GM19324 (cell line): ENCODE results near the gene NFIL3.
"Not testable (repeated sequence)": the region's sequence is repeated elsewhere in the genome, so short reads cannot be mapped to it uniquely, and the experiment has no call there.

Experiments used
- ATAC-seq: cut with Tn5 transposase; IDR thresholded peaks from one replicate; pipeline ENCODE4 v1.9.1; 2021; ENCODE audit warnings: mild to moderate bottlenecking, moderate library complexity; ENCODE audit not compliant: unreplicated experiment, low FRiP score

The NFIL3 gene, protein sequence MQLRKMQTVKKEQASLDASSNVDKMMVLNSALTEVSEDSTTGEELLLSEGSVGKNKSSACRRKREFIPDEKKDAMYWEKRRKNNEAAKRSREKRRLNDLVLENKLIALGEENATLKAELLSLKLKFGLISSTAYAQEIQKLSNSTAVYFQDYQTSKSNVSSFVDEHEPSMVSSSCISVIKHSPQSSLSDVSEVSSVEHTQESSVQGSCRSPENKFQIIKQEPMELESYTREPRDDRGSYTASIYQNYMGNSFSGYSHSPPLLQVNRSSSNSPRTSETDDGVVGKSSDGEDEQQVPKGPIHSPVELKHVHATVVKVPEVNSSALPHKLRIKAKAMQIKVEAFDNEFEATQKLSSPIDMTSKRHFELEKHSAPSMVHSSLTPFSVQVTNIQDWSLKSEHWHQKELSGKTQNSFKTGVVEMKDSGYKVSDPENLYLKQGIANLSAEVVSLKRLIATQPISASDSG

DNA sequence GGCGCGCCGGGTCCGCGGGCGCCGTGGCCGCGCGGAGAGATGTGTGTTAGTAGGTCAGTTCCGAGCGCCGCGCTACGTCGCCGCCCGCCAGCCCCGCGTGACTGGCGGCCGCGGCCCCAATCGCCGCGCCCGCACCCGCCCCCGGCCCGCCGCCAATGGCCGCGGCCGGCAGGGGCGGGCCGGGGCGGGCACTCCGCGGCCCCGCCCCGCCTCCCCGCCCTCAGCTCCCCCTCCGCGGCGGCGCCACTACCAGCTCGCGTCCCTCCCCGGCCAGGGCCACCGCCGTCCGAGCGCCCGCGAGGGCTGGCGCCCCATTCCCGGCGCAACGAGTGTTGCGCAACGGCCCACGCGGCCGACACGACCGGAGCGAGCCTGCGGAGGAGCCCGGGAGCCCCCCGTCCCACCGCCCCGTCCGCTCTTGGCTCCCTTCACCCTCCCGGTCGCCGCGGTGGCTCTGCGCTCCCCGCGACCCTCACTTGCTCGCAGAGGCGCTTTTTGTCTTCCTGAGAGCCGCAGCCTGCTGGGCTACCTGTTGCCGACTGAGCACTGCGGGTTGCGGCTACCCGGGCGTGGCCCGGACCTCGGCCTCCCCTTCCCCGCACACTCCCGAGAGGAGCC is at the start of gene NFIL3:
Gene NFIL3 (minus strand): TSS at position 48 of the 618 bp plus-strand sequence. CDS start 13,098 bp downstream, outside the sequence.
- ATAC-seq: peak; percentile 85

DNA sequence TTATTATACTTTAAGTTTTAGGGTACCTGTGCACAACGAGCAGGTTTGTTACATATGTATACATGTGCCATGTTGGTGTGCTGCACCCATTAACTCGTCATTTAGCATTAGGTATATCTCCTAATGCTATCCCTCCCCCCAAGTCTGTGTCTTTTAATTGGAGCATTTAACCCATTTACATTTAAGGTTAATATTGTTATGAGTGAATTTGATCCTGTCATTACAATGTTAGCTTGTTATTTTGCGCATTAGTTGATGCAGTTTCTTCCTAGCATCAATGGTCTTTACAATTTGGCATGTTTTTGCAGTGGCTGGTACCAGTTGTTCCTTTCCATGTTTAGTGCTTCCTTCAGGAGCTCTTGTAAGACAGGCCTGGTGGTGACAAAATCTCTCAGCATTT is 47.9 kb upstream of the NFIL3 start:
- ATAC-seq: not testable (repeated sequence)

DNA sequence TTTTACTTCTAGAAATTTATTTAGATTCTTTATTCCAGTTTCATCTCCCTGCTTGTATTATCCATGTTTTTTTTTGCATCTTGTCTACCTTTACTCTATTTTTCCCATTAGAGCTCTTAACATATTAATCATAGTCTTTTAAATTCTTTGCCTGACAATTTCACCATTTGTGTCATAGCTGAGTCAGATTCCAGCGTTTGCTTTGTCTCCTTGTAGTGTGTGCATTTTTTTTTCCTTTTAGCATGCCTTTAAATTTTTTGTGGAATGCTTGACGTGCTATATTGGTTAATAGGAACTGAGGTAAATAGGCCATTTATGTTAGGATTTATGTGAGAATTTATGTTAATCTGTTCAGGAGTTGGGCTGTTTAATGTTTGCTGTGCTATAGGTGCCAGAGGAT is 41.8 kb upstream of the NFIL3 start:
- ATAC-seq: no peak

DNA sequence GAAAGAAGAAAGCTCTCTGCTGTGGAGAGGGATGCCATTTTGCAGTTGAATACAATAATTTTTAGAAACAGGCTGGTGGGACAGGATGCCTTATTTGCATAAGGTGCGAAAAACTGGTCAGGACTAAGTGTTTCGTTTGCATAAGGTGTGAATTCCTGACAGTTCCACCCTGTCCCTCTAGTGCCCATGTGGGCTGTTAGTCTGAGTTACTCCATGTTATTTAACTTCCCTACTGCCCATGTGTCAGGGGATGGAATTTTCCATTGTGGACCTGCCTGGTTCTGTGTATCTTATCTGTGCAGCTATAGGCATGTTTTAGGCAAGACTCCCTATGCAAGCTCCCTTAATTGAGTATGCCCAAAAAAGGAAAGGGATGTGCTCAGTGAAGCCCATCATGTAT is 35.3 kb upstream of the NFIL3 start:
- ATAC-seq: no peak

DNA sequence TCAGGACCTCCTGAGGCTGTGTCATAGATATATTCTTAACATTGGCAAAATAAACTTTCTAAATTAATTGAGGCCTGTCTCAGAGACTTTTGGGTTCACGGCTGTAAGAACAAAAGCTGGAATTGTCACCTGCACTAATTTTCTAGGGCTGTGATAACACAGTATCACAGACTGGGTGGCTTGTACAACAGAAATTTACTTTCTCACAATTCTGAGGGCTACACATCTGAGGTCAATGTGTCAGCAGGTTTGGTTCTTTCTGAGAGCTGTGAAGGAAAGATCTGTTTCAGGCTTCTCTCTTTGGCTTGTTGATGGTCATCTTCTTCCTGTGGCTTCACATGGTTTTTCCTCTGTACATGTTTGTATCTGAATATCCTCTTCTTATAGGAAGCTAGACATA is 29.2 kb upstream of the NFIL3 start:
- ATAC-seq: no peak

DNA sequence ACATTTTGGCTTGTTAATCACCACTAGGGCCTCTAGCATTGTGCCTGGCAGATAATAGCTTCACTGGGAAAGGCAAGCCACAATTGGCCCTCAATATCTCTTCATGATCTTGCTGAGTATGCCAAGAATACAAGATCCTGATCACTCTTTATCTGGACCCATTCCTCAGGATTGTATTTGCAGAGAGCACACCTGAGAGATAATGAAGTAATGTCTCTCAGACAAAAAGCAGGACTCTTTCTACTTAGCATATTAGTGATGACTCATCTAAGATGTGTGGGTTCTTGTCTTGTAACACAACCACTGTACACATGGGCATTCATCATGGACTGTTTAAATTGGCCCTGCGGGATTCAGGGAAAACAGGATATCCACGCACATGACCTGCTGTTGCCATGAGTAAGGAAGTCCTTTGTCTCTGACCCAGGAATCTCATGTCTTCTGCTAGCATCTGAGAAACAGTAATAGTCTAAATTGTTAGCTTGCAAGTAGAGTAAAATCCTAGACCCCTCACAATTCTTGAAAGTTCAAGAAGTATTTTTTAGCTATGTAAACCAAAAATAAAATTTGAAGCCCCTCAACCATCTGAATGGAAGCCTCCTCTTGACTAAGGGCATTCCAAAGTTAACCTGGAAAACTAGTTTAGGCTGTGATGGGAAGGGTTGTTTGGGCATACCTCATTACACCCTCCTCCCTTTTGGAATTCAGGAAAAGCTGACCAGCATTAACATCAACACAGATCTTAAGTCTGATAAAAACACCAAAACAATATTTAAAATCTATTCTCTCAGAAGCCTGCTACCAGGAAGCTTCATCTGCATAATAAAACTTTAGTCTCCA is 28.0 kb upstream of the NFIL3 start:
- no peak for ATAC-seq

DNA sequence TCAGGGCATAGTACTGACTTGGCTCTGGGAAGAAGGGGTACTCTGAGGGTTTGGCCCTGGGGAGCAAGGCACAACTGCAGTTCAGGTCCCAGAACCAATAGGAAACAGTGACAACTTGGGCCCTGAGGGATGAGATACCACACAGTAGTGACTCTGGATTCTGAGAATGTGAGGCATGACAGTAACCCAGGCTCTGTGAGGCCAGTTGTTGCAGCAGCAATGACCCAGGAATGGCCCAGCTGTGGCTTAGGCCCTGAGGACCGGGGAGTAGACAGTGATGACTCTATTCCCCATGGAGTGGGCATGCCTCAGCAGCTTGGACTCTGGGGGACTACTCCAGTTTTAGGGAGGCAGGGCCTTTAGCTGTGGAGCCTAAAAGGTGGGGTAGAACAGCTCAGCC is 21.5 kb upstream of the NFIL3 start:
- ATAC-seq: no peak

DNA sequence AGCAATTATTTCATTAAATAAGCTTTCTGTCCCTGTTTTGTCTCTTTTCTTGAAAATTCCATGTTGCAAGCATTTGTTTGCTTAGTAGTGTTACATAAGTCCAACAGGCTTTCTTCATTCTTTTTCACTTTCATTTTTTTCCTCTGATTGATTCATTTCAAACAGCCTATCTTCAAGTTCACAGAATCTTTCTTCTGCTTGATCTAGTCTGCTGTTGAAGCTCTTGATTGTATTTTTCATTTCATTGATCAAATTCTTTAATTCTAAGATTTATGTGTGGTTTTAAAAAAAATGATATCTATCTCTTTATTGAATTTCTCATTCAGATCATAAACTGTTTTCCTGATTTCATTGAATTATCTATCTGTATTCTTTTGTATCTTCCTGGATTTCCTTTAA is 20.4 kb upstream of the NFIL3 start:
- no peak for ATAC-seq

DNA sequence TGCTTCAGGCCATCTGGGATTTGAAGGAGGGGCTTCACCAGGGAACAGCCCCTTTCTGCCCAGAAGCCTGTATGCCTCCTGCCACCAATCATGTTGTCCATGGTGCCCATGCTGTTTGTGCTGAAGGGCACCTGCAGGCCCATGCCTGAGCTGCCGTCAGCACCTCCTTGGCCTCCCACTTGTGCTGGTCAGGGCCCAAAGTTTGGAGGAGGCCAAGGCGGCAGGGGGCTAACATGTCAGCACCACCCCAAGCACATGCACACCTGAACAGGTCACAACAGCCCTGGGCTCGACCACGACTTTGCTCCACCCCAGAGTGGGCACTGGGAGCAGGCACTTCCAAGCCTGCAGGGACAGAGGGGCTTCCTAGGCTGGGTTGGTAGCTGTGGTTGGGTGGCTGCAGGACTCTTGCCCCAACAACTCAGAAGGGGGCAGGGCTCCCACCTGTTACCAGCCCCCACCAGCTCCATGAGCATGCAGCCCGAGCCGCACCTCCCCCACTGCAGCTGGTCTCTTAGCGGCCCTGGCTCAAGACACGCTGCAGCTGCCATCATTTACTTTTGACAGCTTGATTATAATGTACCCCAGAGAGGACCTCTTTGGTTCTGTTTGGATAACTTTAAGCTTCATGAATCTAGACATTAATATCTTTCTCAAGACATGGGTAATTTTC is 19.8 kb upstream of the NFIL3 start:
- ATAC-seq: no peak

DNA sequence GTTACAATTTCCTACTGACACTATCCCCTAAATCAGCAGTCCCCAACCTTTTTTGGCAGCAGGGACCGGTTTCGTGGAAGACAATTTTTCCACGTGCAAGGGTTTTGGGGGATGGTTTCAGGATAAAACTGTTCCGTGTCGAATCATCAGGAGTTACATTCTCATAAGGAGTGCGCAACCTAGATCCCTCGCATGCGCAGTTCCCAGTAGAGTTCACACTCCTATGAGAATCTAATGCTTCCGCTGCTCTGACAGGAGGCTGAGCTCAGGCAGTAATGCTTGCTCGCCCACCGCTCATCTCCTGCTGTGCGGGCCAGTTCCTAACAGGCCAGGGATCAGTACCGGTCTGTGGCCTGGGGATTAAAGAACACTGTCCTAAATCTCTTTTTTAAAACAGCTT is 13.2 kb upstream of the NFIL3 start:
- ATAC-seq: no peak

DNA sequence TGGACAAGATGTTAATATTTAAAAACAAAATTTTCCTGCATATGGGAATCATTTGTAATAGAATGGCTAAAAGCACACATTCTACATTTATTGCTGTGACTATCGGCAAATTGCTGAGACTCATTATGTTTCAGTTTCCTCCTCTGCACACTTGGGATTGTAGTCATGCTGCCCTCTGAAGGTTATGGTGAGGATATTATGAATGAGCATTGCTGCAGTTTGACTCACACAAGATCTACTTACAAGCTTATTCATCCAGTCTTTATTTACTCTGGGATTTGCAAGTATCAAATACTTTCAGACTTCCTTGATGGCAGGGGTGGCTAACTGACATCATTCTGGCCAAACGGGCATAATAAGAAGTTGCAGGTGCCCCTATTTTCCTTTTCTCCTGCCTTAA is 9.5 kb upstream of the NFIL3 start:
- ATAC-seq: no peak

DNA sequence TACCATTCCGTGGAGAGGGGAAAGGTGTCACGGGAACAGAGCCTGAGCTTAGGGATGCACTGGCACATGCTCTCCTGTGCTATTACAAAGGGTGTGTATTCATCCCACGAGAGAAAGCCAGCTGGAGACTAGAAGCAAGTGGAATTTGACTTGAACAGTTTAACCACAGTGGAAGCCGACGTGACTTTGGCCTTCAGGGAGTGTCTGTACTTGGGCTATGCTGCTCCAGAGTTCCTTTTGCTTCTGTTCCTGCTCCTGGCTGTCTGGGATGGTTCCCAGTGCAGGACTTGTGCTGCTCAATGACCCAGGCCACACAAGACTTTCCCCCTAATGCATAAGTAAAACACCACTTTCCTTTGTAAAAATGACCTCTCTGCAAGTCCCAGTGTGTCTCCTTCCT is 7.9 kb upstream of the NFIL3 start:
- no peak for ATAC-seq

DNA sequence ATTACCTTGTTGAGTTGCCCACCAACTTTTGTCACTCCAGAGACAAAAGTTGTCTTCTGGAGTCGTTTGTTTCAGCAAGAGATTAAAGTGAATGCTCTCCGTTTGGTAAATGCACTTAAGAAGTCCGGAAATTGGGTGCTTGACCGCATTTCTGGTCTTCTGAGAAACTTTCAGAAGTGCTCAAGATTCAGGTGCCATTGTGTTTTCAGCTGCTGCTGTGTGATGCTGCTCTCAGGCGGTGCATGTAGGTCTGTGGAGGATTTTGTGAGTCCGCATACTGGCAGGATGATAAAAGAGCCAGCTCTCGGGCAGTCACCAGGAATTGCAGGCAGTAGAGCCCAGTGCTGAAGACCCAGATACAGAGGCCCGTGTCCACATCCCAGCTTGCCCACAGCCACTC is 5.9 kb upstream of the NFIL3 start:
- ATAC-seq: no peak

DNA sequence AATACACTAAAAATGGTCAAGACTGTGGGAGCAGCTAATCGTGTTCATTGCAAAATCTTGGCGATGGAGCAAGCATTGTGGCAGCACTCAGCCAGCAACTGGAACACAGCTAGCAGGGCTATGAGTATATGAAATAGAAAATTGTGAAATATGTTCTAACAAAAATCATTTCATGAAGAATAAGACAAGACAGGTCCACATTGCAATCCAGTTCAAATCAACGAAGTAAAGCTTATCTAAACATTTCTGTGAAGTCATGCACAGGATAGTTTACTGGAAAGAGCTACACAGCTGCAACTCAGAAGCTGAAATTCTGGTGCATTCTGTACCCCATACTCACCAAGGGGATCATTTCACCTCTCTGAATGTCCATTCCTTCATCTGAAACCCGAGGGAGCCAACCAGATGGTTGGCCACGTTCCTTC is 5.3 kb upstream of the NFIL3 start:
- ATAC-seq: no peak

DNA sequence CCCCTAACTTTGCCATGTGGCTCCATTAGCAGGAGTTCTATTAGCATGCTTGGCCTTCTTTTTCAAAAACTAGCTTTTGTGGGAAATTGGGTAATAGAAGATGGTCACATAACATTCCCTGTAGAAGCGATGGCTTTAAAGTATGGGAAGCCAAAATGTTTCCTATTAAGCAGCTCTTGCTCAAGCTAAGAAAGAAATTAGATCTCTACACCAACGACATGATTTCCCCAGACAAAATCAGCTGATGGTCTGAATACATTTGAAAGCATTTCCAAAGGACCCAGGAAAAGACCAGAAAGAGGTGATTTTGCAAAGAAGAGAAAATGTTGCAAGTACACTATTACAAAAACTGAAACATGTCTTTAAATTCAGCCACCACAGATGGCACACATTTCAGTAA is 4.8 kb upstream of the NFIL3 start:
- ATAC-seq: no peak

DNA sequence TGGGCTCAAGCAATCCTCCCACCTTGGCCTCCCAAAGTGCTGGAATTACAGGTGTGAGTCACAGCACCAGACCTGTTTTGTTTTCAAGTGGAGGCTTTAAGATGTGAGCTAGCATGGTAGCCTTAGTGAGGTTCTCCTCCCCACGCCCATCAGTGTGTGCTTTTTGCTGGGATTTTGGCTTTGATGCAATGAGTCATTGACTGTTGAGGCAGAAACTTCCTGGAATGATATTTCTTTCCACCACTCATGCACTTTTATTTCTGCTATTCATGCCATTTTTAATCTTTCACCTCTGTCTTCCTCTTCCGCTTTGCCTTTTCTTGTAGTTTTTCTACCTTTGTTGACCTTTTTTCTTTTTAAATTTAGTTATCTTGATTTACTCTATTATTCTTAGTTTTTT is 4.2 kb upstream of the NFIL3 start:
- ATAC-seq: no peak

DNA sequence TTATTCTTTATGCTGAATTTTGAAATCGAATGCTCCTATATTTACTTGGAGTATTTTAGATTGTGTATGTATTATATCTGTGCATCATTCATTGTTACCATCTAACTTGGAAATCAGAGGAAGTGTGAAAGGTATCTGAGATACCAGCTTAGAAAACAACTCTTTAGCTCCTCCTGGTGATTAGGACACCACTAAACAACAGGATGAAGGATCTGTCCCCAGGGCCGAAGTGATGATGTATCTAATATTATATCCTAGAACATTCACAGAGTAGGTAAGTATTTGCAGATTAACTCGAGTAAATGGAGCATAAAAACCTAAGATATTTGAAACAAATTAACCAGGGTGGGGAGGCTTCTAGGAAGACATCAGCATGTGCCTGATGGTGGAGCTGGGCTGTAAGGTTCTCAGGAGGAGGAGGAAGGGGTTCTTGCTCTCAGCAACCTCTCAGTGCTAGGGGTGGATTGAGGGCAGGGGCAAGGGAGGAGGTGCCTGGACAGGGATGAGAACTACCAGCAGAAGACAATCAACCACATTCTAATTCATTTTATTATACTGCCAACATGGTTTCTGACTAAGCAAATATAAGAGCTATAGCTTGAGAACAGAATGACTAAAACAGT is 2.6 kb upstream of the NFIL3 start:
- no peak for ATAC-seq

DNA sequence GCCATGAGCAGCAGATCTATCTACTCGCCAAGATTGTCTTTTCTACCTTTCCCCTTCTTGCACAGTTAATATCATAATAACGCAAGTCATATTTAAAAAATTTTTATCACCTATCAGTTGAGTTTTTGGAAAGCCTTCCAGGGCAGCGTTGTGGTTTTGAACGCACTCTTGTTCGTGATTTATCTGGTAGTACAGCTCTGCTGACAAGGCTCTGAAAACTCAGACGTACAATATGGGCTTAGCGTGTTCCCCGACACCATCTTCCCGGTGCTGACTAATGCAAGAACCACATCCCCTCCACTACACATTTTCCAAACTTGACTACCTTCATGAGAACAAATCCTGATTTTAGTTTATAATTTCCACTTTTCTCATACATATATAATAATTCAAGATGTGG is 1.6 kb upstream of the NFIL3 start:
- no peak for ATAC-seq

DNA sequence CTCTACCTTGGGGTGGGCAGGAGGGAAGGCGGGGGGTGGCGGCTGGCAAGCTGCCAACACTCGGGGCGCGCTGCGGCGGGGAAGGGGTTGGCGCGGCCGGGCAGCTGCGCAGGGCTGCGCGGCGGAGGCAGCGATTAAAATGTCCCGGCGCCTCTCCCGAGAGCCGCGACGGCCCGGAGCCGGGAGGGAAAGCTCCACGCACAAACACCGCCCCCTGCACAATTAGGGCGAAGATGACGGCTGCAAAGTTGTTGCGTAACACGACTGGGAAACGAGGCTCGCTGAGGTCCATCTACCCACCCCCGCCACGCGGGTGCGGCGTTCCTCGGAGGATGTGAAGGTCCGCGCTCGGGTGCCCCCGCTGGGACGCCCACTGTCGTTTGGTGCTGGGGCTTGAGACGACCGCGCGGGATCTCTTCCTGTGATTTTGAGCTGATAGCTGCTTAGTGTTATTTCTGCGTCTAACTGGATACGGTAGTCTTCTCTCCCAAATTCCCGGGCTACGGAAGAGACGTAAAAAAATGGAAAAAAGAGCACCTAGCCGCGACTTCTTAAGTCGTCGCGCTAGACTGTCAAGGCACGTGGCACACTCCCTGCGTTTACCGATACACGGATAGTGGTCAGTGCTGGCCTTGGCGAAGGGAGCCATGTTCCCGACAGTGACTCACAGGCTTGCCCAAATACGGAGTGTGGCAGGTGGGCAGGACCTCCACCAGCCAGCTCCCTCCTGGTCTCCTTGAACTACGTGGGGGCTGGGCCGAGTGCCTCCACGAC is 958 bp upstream of the NFIL3 start:
- peak; percentile 0 for ATAC-seq
